ENCODE measurements around the gene COG4.

COG4 gene

DNA sequence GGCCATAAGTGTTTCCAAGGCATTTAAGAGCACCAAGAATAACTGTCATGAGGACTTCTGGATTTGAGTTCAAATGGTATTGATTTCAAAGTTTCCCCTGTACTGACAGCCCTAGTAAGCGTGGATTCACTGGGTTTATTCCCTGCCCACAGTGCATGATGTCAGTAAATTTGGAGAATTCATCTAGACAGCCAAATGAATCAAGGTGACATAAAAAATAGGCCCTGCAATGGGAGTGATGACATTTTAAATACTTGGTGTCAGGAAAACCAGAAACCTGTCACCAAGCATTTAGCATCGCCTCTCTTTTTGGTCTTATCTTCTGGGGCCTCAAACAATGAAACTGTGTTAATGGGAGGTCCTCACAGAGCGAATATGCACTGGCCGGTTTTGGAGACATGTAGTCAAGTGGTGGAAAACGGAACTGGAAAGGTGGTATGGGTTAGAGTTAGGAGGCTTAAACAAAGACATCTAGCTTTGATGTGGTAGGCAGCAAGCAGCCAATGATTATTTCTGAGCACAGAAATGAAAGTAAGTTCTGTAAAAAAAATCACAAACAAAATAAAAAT lies 29.1 kb downstream of the COG4 start:
- Histone ChIP-seq H3K9ac (no peak overlapping the region), H3K79me2 (no peaks in the 10 kb centered on the region), H3K36me3 (ENCODE audit: control insufficient read depth, insufficient read depth, low read length) (no peaks in the 10 kb centered on the region), H2AFZ (no peak overlapping the region), H3K9me3 (ENCODE audit: control insufficient read depth, low read length) (no peaks in the 10 kb centered on the region), H3K27ac (no peak overlapping the region), H3K4me2 (ENCODE audit: low read length) (no peak overlapping the region), H3K4me3 (ENCODE audit: low read depth, low read length) (no peak overlapping the region), H3K4me1 (no peaks in the 10 kb centered on the region), H3K27me3 (ENCODE audit: control insufficient read depth, insufficient read depth, low read length) (no peaks in the 10 kb centered on the region)
- no peak for TF ChIP-seq CTCF (IDR thresholded peaks at IDR 0.05)

DNA sequence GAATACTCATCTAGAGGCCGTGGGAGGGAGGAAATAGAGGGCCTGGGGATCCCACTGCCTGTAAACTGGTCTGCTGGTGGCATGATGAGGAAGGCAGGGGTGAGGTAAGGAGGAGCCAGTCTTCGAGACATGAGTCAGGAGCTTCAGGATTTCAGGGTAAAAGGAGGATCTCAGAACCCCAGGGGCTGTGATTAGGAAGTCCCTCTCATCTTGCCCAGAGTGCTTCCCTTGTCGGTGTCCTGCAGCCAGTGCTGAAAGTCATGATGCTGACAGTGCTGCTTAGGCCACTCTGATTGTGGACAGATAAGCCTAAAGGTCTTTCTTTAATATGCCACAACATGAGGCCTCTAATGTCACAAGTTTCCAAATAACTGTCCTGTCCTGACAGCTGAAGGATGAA lies 29.6 kb downstream of the COG4 start:
- H2AFZ ChIP-seq: no peak overlapping the region
- no peaks in the 10 kb centered on the region for H3K79me2 ChIP-seq
- no peak overlapping the region for H3K27ac ChIP-seq
- no peaks in the 10 kb centered on the region for H3K9me3 ChIP-seq (ENCODE audit: control insufficient read depth, low read length)
- no peaks in the 10 kb centered on the region for H3K4me1 ChIP-seq
- TF ChIP-seq CTCF (IDR thresholded peaks at IDR 0.05): no peak
- H3K9ac ChIP-seq: no peak overlapping the region
- H3K4me3 ChIP-seq (ENCODE audit: low read depth, low read length): no peak overlapping the region
- H3K36me3 ChIP-seq (ENCODE audit: control insufficient read depth, insufficient read depth, low read length): no peaks in the 10 kb centered on the region
- H3K27me3 ChIP-seq (ENCODE audit: control insufficient read depth, insufficient read depth, low read length): no peaks in the 10 kb centered on the region
- no peak overlapping the region for H3K4me2 ChIP-seq (ENCODE audit: low read length)

DNA sequence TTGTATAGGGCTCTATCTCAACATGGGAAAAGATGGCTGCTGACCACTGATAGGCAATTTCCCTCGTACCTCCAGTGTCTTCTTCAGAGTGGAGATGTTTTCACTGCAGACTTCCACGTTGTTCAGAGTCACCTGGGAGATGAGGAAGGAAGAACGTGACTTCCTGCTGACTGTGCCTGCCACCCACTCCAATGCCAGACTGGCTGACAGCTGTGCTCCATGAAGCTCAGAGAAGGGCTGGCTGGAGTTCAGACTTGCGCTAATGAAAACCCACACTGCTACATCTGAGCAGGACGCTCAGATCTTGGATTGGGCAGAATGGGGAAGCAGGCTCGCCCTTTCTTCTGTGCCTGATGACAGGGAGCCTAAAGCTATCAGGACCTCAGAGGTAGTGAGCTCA lies 33.1 kb downstream of the COG4 start:
- H3K27ac ChIP-seq: no peak overlapping the region
- no peak overlapping the region for H2AFZ ChIP-seq
- H3K36me3 ChIP-seq (ENCODE audit: control insufficient read depth, insufficient read depth, low read length): no peaks in the 10 kb centered on the region
- no peaks in the 10 kb centered on the region for H3K4me1 ChIP-seq
- no peak overlapping the region for H3K4me3 ChIP-seq (ENCODE audit: low read depth, low read length)
- H3K79me2 ChIP-seq: no peaks in the 10 kb centered on the region
- TF ChIP-seq CTCF (IDR thresholded peaks at IDR 0.05): no peak
- no peaks in the 10 kb centered on the region for H3K9me3 ChIP-seq (ENCODE audit: control insufficient read depth, low read length)
- H3K9ac ChIP-seq: no peak overlapping the region
- no peaks in the 10 kb centered on the region for H3K27me3 ChIP-seq (ENCODE audit: control insufficient read depth, insufficient read depth, low read length)
- no peak overlapping the region for H3K4me2 ChIP-seq (ENCODE audit: low read length)

- Histone ChIP-seq H2AFZ (no peak overlapping the region), H3K9ac (no peak overlapping the region), H3K79me2 (no peaks in the 10 kb centered on the region), H3K4me3 (ENCODE audit: low read depth, low read length) (no peak overlapping the region), H3K27me3 (ENCODE audit: control insufficient read depth, insufficient read depth, low read length) (no peaks in the 10 kb centered on the region), H3K27ac (no peak overlapping the region), H3K4me2 (ENCODE audit: low read length) (no peak overlapping the region), H3K36me3 (ENCODE audit: control insufficient read depth, insufficient read depth, low read length) (no peaks in the 10 kb centered on the region), H3K9me3 (ENCODE audit: control insufficient read depth, low read length) (no peaks in the 10 kb centered on the region), H3K4me1 (no peaks in the 10 kb centered on the region)
- no peak for TF ChIP-seq CTCF (IDR thresholded peaks at IDR 0.05)
Observed at GRCh38 chr16:70484867-70485266, 38.5 kb downstream of the COG4 start.

- Histone ChIP-seq H3K27ac (no peak overlapping the region), H3K9ac (no peak overlapping the region), H3K36me3 (ENCODE audit: control insufficient read depth, insufficient read depth, low read length) (no peaks in the 10 kb centered on the region), H3K4me3 (ENCODE audit: low read depth, low read length) (no peak overlapping the region), H3K4me1 (no peaks in the 10 kb centered on the region), H2AFZ (no peak overlapping the region), H3K9me3 (ENCODE audit: control insufficient read depth, low read length) (no peaks in the 10 kb centered on the region), H3K27me3 (ENCODE audit: control insufficient read depth, insufficient read depth, low read length) (no peaks in the 10 kb centered on the region), H3K4me2 (ENCODE audit: low read length) (no peak overlapping the region), H3K79me2 (no peaks in the 10 kb centered on the region)
- no peak for TF ChIP-seq CTCF (IDR thresholded peaks at IDR 0.05)
Observed at GRCh38 chr16:70483426-70483825, 39.9 kb downstream of the COG4 start.
